K562 (cell line): ENCODE measurements around the gene CD52.
A peak's percentile ranks its signal among the peaks of the same experiment; 100 is the strongest.

Experiments
- FOXK1 ChIP-seq: sonication (generic); formaldehyde crosslinking; IDR thresholded peaks from 2 replicates; pipeline ENCODE4 v1.8.0; 2022; ENCODE audit warnings: missing genetic modification reagents, mild to moderate bottlenecking, borderline replicate concordance
- HDGF ChIP-seq: fragments of 450-650 bp; IDR thresholded peaks from 2 replicates; pipeline ENCODE4 v1.6.1; 2016
- SMAD3 ChIP-seq: fragments of 450-650 bp; formaldehyde crosslinking; conservative IDR thresholded peaks from 2 replicates; pipeline ENCODE4 v1.4.0; 2020; ENCODE audit warnings: mild to moderate bottlenecking
- TARDBP ChIP-seq: fragments of 450-650 bp; IDR thresholded peaks from 2 replicates; pipeline ENCODE4 v1.6.1; 2016
- YY1 ChIP-seq, 3 experiments: IDR thresholded peaks; 2 replicates each; pipeline ENCODE4 v1.6.1; 2011; ENCODE audit warnings: low read length in 2 of 3, mild to moderate bottlenecking in 2 of 3, moderate library complexity in 2 of 3, borderline replicate concordance in 1 of 3, control low read depth in 1 of 3, low read depth in 1 of 3; ENCODE audit not compliant: insufficient read depth in 3 of 3, insufficient replicate concordance in 2 of 3, control insufficient read depth in 1 of 3, insufficient read length in 1 of 3; ENCODE audit errors: extremely low read depth in 1 of 3
- ZNF146 ChIP-seq: IDR thresholded peaks from one replicate; pipeline ENCODE4 v1.6.1; 2018; ENCODE audit warnings: missing compliant biosample characterization; ENCODE audit not compliant: unreplicated experiment
- ZNF512 ChIP-seq: IDR thresholded peaks from 2 replicates; pipeline ENCODE4 v1.6.1; 2016; ENCODE audit warnings: missing genetic modification characterization, missing compliant biosample characterization
- TF ChIP-seq, protein P1 (sequence below): sonication (generic); formaldehyde crosslinking; IDR thresholded peaks from 2 replicates; pipeline ENCODE4 v1.5.0; 2020; ENCODE audit warnings: missing genetic modification reagents
- TF ChIP-seq, protein P2 (sequence below), 3 experiments: IDR thresholded peaks in 2 of 3; conservative IDR thresholded peaks in 1 of 3; 2 replicates each; pipeline ENCODE4 v1.5.1; 2011 to 2012; ENCODE audit warnings: low read length in 3 of 3, mild to moderate bottlenecking in 3 of 3, control low read depth in 2 of 3, improper control_type of control experiment in 1 of 3, inconsistent platforms in 1 of 3, low read depth in 1 of 3, mixed read lengths in 1 of 3, moderate library complexity in 1 of 3; ENCODE audit not compliant: insufficient read depth in 2 of 3
- TF ChIP-seq, protein P3 (sequence below): fragments of 250-450 bp; sonication (Bioruptor Pico); IDR thresholded peaks from 2 replicates; pipeline ENCODE4 v1.5.0; 2021; ENCODE audit warnings: mild to moderate bottlenecking, borderline replicate concordance

GRCh38 chr1:26358411-26359384 lies 40.9 kb downstream of the CD52 start:
- TF ChIP-seq TARDBP: no peak
- no peak for TF ChIP-seq ZNF512
- TF ChIP-seq FOXK1 (CRISPR knock-in tag): no peak
- TF ChIP-seq, protein P1, sequence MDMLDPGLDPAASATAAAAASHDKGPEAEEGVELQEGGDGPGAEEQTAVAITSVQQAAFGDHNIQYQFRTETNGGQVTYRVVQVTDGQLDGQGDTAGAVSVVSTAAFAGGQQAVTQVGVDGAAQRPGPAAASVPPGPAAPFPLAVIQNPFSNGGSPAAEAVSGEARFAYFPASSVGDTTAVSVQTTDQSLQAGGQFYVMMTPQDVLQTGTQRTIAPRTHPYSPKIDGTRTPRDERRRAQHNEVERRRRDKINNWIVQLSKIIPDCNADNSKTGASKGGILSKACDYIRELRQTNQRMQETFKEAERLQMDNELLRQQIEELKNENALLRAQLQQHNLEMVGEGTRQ (CRISPR knock-in tag): no peak
- TF ChIP-seq YY1 (IDR thresholded peaks at IDR 0.05; ENCODE audit: borderline replicate concordance in 1 of 3, control insufficient read depth in 1 of 3, extremely low read depth in 1 of 3, insufficient read depth in 3 of 3, insufficient read length in 1 of 3, insufficient replicate concordance in 2 of 3, low read depth in 1 of 3, low read length in 2 of 3): peak in 1 of 3 experiments; percentile 11
- TF ChIP-seq SMAD3: no peak
- TF ChIP-seq, protein P2, sequence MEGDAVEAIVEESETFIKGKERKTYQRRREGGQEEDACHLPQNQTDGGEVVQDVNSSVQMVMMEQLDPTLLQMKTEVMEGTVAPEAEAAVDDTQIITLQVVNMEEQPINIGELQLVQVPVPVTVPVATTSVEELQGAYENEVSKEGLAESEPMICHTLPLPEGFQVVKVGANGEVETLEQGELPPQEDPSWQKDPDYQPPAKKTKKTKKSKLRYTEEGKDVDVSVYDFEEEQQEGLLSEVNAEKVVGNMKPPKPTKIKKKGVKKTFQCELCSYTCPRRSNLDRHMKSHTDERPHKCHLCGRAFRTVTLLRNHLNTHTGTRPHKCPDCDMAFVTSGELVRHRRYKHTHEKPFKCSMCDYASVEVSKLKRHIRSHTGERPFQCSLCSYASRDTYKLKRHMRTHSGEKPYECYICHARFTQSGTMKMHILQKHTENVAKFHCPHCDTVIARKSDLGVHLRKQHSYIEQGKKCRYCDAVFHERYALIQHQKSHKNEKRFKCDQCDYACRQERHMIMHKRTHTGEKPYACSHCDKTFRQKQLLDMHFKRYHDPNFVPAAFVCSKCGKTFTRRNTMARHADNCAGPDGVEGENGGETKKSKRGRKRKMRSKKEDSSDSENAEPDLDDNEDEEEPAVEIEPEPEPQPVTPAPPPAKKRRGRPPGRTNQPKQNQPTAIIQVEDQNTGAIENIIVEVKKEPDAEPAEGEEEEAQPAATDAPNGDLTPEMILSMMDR (IDR thresholded peaks at IDR 0.05 in 2 of 3, conservative IDR thresholded peaks at IDR 0.05 in 1 of 3; ENCODE audit: insufficient read depth in 2 of 3, low read depth in 1 of 3, low read length in 3 of 3): no peak
- no peak for TF ChIP-seq ZNF146 (CRISPR knock-in tag)
- no peak for TF ChIP-seq HDGF
- TF ChIP-seq, protein P3, sequence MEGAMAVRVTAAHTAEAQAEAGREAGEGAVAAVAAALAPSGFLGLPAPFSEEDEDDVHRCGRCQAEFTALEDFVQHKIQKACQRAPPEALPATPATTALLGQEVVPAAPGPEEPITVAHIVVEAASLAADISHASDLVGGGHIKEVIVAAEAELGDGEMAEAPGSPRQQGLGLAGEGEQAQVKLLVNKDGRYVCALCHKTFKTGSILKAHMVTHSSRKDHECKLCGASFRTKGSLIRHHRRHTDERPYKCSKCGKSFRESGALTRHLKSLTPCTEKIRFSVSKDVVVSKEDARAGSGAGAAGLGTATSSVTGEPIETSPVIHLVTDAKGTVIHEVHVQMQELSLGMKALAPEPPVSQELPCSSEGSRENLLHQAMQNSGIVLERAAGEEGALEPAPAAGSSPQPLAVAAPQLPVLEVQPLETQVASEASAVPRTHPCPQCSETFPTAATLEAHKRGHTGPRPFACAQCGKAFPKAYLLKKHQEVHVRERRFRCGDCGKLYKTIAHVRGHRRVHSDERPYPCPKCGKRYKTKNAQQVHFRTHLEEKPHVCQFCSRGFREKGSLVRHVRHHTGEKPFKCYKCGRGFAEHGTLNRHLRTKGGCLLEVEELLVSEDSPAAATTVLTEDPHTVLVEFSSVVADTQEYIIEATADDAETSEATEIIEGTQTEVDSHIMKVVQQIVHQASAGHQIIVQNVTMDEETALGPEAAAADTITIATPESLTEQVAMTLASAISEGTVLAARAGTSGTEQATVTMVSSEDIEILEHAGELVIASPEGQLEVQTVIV (CRISPR knock-in tag): no peak
